ENCODE measurements around the gene TPPP. TPM values are rescaled to one million over a fixed set of nuclear protein-coding genes. Genes with fewer than 3 reads are reported as not detected.

TPPP gene
- total RNA-seq, 1 experiment from 2014 or later = 1.8 TPM

GRCh38 chr5:669111-669841 lies 23.9 kb downstream of the TPPP start (continued):
- TF ChIP-seq NR3C1 (CRISPR knock-in tag; conservative IDR thresholded peaks at IDR 0.05; ENCODE audit: low read depth) (no peak), SP1 (CRISPR knock-in tag; conservative IDR thresholded peaks at IDR 0.05) (0 out of 2 replicates have a peak, but pooled peaks have one; percentile 13), ATF1 (CRISPR knock-in tag; IDR thresholded peaks at IDR 0.05) (no peak), ETV6 (CRISPR knock-in tag; IDR thresholded peaks at IDR 0.05) (0 out of 2 replicates have a peak, but pooled peaks have one; percentile 30), CDX4 (CRISPR knock-in tag; IDR thresholded peaks at IDR 0.05; ENCODE audit: borderline replicate concordance) (no peak), TEAD4 (CRISPR knock-in tag; IDR thresholded peaks at IDR 0.05) (peak; percentile 47; the same call in 1 of the 2 replicates), IRF2 (CRISPR knock-in tag; IDR thresholded peaks at IDR 0.05; ENCODE audit: borderline replicate concordance, low read depth) (no peak)
- TF ChIP-seq, protein P1, sequence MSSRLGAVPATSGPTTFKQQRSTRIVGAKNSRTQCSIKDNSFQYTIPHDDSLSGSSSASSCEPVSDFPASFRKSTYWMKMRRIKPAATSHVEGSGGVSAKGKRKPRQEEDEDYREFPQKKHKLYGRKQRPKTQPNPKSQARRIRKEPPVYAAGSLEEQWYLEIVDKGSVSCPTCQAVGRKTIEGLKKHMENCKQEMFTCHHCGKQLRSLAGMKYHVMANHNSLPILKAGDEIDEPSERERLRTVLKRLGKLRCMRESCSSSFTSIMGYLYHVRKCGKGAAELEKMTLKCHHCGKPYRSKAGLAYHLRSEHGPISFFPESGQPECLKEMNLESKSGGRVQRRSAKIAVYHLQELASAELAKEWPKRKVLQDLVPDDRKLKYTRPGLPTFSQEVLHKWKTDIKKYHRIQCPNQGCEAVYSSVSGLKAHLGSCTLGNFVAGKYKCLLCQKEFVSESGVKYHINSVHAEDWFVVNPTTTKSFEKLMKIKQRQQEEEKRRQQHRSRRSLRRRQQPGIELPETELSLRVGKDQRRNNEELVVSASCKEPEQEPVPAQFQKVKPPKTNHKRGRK (CRISPR knock-in tag; IDR thresholded peaks at IDR 0.05; ENCODE audit: borderline replicate concordance) = no peak
- TF ChIP-seq, protein P2, sequence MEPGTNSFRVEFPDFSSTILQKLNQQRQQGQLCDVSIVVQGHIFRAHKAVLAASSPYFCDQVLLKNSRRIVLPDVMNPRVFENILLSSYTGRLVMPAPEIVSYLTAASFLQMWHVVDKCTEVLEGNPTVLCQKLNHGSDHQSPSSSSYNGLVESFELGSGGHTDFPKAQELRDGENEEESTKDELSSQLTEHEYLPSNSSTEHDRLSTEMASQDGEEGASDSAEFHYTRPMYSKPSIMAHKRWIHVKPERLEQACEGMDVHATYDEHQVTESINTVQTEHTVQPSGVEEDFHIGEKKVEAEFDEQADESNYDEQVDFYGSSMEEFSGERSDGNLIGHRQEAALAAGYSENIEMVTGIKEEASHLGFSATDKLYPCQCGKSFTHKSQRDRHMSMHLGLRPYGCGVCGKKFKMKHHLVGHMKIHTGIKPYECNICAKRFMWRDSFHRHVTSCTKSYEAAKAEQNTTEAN (CRISPR knock-in tag; IDR thresholded peaks at IDR 0.05) = no peak

DNA sequence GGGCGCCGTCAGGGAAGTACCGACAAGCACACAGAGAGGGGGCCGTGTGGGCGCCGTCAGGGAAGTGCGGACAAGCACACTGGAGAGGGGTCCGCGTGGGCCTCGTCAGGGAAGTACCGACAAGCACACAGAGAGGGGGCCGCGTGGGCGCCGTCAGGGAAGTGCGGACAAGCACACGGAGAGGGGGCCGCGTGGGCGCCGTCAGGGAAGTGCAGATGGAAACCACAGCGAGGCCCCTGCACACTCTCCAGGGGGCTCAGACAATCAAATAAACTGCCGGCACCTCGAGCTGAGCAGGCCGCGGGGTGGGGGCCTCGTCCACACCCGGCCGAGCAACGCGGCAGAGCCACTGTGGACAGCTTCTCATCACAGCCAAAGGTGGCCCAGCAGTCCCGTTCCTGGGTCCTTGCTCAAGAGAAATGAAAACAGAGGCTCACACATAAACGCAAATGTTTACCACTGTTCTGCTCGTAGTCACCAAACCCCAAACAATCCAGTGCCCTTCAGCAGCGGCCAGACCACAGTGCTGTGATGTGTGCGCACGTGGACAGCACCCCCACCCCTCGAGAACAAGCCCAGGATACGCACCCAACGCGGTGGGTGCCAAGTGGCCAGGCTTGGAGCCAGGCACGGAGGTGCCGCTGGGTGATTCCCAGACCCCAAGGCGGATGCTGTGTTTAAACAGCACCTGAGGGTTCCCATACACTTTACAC lies 24.7 kb downstream of the TPPP start:
- H3K9me3 Mint-ChIP-seq = no peaks in the 10 kb centered on the region
- ATAC-seq (no peak), DNase-seq (ENCODE audit: low spot score) (no peak)
- POLR2A ChIA-PET = interaction anchor here (0.6 kb wide), 1 partner anchor 223 kb away, joined by 6 read pairs; no protein-coding TSS in a partner anchor
- peaks cover 8% of the 10 kb centered on the region for H3K36me3 Mint-ChIP-seq
- H3K27ac Mint-ChIP-seq = no peak overlapping the region
- 0 out of 2 replicates have a peak, but pooled peaks cover 5% of the 10 kb centered on the region for H3K4me1 Mint-ChIP-seq
- CTCF ChIA-PET = interaction anchor here (0.7 to 2.3 kb wide), 5 partner anchors 11 to 196 kb away, joined by 3 to 7 read pairs (median 4); no protein-coding TSS in a partner anchor
- peaks cover 4% of the 10 kb centered on the region; the same call in 1 of the 2 replicates for H3K27me3 Mint-ChIP-seq (ENCODE audit: low read depth)
- no peak for TF ChIP-seq NFE2L1 (CRISPR knock-in tag; IDR thresholded peaks at IDR 0.05)
- no peak for TF ChIP-seq AFF4 (CRISPR knock-in tag; IDR thresholded peaks at IDR 0.05; ENCODE audit: borderline replicate concordance)
- TF ChIP-seq PREB (CRISPR knock-in tag; IDR thresholded peaks at IDR 0.05; ENCODE audit: borderline replicate concordance) = no peak
- no peak for TF ChIP-seq ATF1 (CRISPR knock-in tag; IDR thresholded peaks at IDR 0.05)
- no peak for TF ChIP-seq PRRX2 (CRISPR knock-in tag; IDR thresholded peaks at IDR 0.05)
- TF ChIP-seq ZNF219 (CRISPR knock-in tag; IDR thresholded peaks at IDR 0.05; ENCODE audit: borderline replicate concordance) = no peak
- no peak for TF ChIP-seq TEAD1 (CRISPR knock-in tag; IDR thresholded peaks at IDR 0.05)
- TF ChIP-seq, protein P3, sequence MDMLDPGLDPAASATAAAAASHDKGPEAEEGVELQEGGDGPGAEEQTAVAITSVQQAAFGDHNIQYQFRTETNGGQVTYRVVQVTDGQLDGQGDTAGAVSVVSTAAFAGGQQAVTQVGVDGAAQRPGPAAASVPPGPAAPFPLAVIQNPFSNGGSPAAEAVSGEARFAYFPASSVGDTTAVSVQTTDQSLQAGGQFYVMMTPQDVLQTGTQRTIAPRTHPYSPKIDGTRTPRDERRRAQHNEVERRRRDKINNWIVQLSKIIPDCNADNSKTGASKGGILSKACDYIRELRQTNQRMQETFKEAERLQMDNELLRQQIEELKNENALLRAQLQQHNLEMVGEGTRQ (CRISPR knock-in tag; IDR thresholded peaks at IDR 0.05) = no peak
- TF ChIP-seq FOXK1 (CRISPR knock-in tag; IDR thresholded peaks at IDR 0.05) = no peak
- H3K4me3 Mint-ChIP-seq = no peak overlapping the region
